ENCODE data around the gene HSD17B4. TPM values are rescaled to one million over a fixed set of nuclear protein-coding genes. Genes with fewer than 3 reads are reported as not detected.
A peak's percentile ranks its signal among the peaks of the same experiment; 100 is the strongest.
"Not testable (repeated sequence)": the region's sequence is repeated elsewhere in the genome, so short reads cannot be mapped to it uniquely, and the experiment has no call there.

HSD17B4 gene
- total and polyA plus RNA-seq, 12 donors = 130 to 325 (median 216) TPM

- Histone ChIP-seq H3K9me3 (no peaks in the 10 kb centered on the region), H3K36me3 (no peaks in the 10 kb centered on the region), H3K4me1 (peaks cover 0 to 34% (median 0%) of the 10 kb centered on the region in 9 donors), H3K4me3 (peak overlapping the region; percentile 22 to 57 (median 52)), H3K27me3 (peaks cover 0 to 21% (median 0%) of the 10 kb centered on the region in 7 donors), H3K27ac (peak overlapping the region in 8 of 10 donors; percentile 11 to 91 (median 62))
- intact Hi-C loops (cut with DNase I) = loop anchor here in 9 of 10 donors (1.0 to 10.0 kb wide), 12 partner anchors 54 to 427 kb away; partner anchors contain the start of genes DTWD2 (in 9 of the 9) and TNFAIP8 (in 1 of the 9)
- 9% methylated on average over 15 of the region's 15 CpGs for WGBS, 2 donors
- ATAC-seq = peak; percentile 83 to 97 (median 94)
- TF ChIP-seq CTCF (IDR thresholded peaks at IDR 0.05) = peak; percentile 85 to 96 (median 93)
- DNase-seq = peak; percentile 21 to 65
Observed at GRCh38 chr5:119411361-119412278, 40.7 kb upstream of the HSD17B4 start.

- Histone ChIP-seq H3K27me3 (peaks cover 0 to 13% (median 0%) of the 10 kb centered on the region in 7 donors), H3K27ac (peak overlapping the region in 1 of 10 donors; percentile 91), H3K9me3 (no peaks in the 10 kb centered on the region), H3K4me3 (peak overlapping the region in 7 of 10 donors; percentile 28 to 57 (median 54)), H3K36me3 (no peaks in the 10 kb centered on the region), H3K4me1 (peaks cover 0 to 37% (median 0%) of the 10 kb centered on the region in 9 donors)
- no peak for DNase-seq
- WGBS, 2 donors = 38 to 41% methylated on average over 9 of the region's 9 CpGs
- peak in 1 of 8 donors; percentile 2 for ATAC-seq
- TF ChIP-seq CTCF (IDR thresholded peaks at IDR 0.05) = peak in 1 of 9 donors; percentile 22
- intact Hi-C loops (cut with DNase I) = loop anchor here in 9 of 10 donors (1.0 to 10.0 kb wide), 12 partner anchors 55 to 428 kb away; partner anchors contain the start of genes DTWD2 (in 9 of the 9) and TNFAIP8 (in 1 of the 9)
Observed at GRCh38 chr5:119412279-119413227, 39.7 kb upstream of the HSD17B4 start.

GRCh38 chr5:119414124-119414734 is 38.1 kb upstream of the HSD17B4 start:
- 86 to 93% methylated on average over 13 of the region's 13 CpGs for WGBS, 2 donors
- not testable (repeated sequence) for H3K36me3 ChIP-seq, H3K9me3 ChIP-seq, DNase-seq, H3K27me3 ChIP-seq, H3K4me3 ChIP-seq
- intact Hi-C loops (cut with DNase I) = loop anchor here in 8 of 10 donors (5.0 to 10.0 kb wide), 9 partner anchors 57 to 429 kb away; partner anchors contain the start of genes DTWD2 (in 3 of the 8) and TNFAIP8 (in 1 of the 8)
- Histone ChIP-seq H3K4me1 (peaks cover 0 to 52% (median 0%) of the 10 kb centered on the region in 9 donors), H3K27ac (peak overlapping the region in 1 of 10 donors; percentile 71)
- ATAC-seq = peak in 1 of 8 donors; percentile 45

Data from heart right ventricle (tissue), 16 donors.